HG03575 (cell line): ENCODE measurements around the gene SYAP1.

Source experiments
- ATAC-seq: cut with Tn5 transposase; IDR thresholded peaks from one replicate; pipeline ENCODE4 v1.9.1; 2021; ENCODE audit not compliant: unreplicated experiment, insufficient number of reproducible peaks, low FRiP score; ENCODE audit errors: extremely low read depth

SYAP1 gene

DNA sequence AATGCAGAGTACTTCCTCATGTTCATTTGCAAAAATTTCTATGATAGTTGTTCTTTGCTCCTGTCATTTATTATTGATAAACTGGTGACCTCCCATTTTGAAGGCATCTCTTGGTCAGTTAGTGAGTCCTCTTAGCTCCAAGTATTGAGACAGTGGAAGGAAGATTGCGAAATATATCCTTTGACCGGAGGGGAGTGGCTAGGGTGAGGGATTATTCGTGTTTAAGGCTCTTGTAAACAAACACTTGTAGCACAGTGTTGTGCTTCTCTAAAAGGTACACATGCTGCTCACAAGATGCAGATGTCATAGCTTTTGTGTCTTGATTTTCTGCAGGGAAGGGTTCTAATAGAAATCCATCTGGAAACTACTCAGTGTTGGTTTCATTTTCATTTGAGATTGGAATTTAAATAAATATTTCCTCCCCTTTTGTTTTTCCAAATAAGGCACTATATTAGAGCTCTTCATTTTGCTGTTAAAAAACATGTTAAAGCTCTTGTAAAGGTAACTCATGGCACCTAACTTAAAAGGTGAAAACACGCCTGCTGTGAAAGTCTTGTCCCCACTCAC lies 88.6 kb downstream of the SYAP1 start:
- ATAC-seq, result no peak

DNA sequence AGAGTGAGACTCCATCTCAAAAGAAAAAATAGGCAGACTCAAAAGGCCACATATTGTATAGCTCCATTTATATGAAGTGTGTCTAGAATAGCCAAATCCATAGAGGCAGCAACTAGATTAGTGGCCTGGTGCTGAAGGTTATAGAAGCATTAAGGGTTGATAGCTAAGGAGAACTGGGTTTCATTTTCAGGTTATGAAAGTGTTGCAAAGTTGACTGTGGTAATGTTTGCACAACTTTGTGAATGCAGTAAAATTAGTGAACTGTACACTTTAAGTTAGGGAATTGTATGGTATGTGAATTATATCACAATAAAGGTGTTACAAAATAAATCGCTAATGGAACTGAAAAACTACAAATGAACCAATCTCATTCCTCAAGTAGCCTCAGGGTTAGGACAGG lies 95.2 kb downstream of the SYAP1 start:
- no peak for ATAC-seq
